A549 (cell line): ENCODE data around the gene DOP1A. TPM values are rescaled to one million over a fixed set of nuclear protein-coding genes. Genes with fewer than 3 reads are reported as not detected.
A peak's percentile ranks its signal among the peaks of the same experiment; 100 is the strongest.

Experiments
- ATAC-seq, 2 experiments: fragments of 200-7000 bp in 1 of 2; fragments of >200 bp in 1 of 2; cut with Nextera tagmentation in 1 of 2; cut with Tn5 transposase in 1 of 2; 3 replicates each; pipeline versions ENCODE4 v1.8.0 to v1.9.1; 2018 to 2020; ENCODE audit warnings: mild to moderate bottlenecking in 1 of 2, moderate library complexity in 1 of 2
- CTCF ChIA-PET: fragments of 300-600 bp; sonication (Branson Sonifier 250); formaldehyde crosslinking; extraction: SDS; loops from one replicate; lab custom pipeline; 2021; ENCODE audit warnings: antibody characterized with exemption, inconsistent platforms; lab: Yijun Ruan, JAX
- POLR2A ChIA-PET: fragments of 350-600 bp; formaldehyde crosslinking; extraction: SDS; loops from one replicate; lab custom pipeline; 2021; ENCODE audit warnings: antibody characterized with exemption, inconsistent platforms; lab: Yijun Ruan, JAX
- DNase-seq, 2 experiments: peaks; one replicate each; pipeline versions ENCODE4 v3.0.0 to v3.0.0-alpha.2; 2011 to 2016; ENCODE audit warnings: low read depth in 1 of 2, low spot score in 1 of 2
- FAIRE-seq: peaks from 2 replicates; lab custom pipeline; 2011; peaks lifted over from hg19 to GRCh38; lab: Jason Lieb, UNC
- H3K27ac ChIP-seq, 2 experiments: fragments of >200 bp; sonication (Bioruptor Twin); formaldehyde crosslinking; 3 replicates each; pipeline ENCODE4 v1.5.1; 2016 to 2017
- H3K4me1 ChIP-seq: fragments of >200 bp; sonication (Bioruptor Twin); formaldehyde crosslinking; 3 replicates; pipeline ENCODE4 v1.6.1; 2016
- H3K4me2 ChIP-seq: fragments of >200 bp; sonication (Bioruptor Twin); formaldehyde crosslinking; 3 replicates; pipeline ENCODE4 v1.6.1; 2016
- H3K4me3 ChIP-seq: fragments of >200 bp; sonication (Bioruptor Twin); formaldehyde crosslinking; 3 replicates; pipeline ENCODE4 v1.5.1; 2016
- H3K9me3 ChIP-seq: fragments of >200 bp; sonication (Bioruptor Twin); formaldehyde crosslinking; 3 replicates; pipeline ENCODE4 v1.6.1; 2016
- CTCF ChIP-seq: fragments of >200 bp; sonication (Bioruptor Twin); formaldehyde crosslinking; IDR thresholded peaks from 3 replicates; pipeline ENCODE4 v1.5.1; 2016
- EHMT2 ChIP-seq: fragments of 200-600 bp; sonication (generic); IDR thresholded peaks from 2 replicates; pipeline ENCODE4 v1.6.1; 2016; ENCODE audit warnings: antibody characterized with exemption, low read depth, mild to moderate bottlenecking, moderate library complexity
- FOSB ChIP-seq: fragments of 250-450 bp; sonication (Bioruptor Pico); IDR thresholded peaks from 2 replicates; pipeline ENCODE4 v1.5.0; 2020; ENCODE audit warnings: mild to moderate bottlenecking, moderate library complexity
- GATA3 ChIP-seq: IDR thresholded peaks from 2 replicates; pipeline ENCODE4 v1.6.1; 2012; ENCODE audit warnings: borderline replicate concordance
- HOXB13 ChIP-seq: fragments of 250-450 bp; sonication (Bioruptor Pico); IDR thresholded peaks from 2 replicates; pipeline ENCODE4 v1.5.0; 2020; ENCODE audit warnings: low read depth, mild to moderate bottlenecking, moderate library complexity
- HOXB5 ChIP-seq: fragments of 250-450 bp; sonication (Bioruptor Pico); IDR thresholded peaks from 2 replicates; pipeline ENCODE4 v1.5.0; 2020; ENCODE audit warnings: mild to moderate bottlenecking, moderate library complexity
- JUNB ChIP-seq: fragments of >200 bp; sonication (Bioruptor Twin); formaldehyde crosslinking; IDR thresholded peaks from 2 replicates; pipeline ENCODE4 v1.6.1; 2016
- KDM1A ChIP-seq: fragments of 200-600 bp; sonication (generic); IDR thresholded peaks from 2 replicates; pipeline ENCODE4 v1.6.1; 2016; ENCODE audit warnings: low read depth, mild to moderate bottlenecking
- MAFK ChIP-seq: fragments of 450-650 bp; IDR thresholded peaks from 2 replicates; pipeline ENCODE4 v1.6.1; 2014; ENCODE audit not compliant: partially characterized antibody
- MAX ChIP-seq: IDR thresholded peaks from 2 replicates; pipeline ENCODE4 v1.6.1; 2012
- MYC ChIP-seq: IDR thresholded peaks from 2 replicates; pipeline ENCODE4 v1.6.1; 2012; ENCODE audit warnings: mild to moderate bottlenecking, inconsistent platforms, low read length, improper control_type of control experiment, borderline replicate concordance
- NFE2L2 ChIP-seq: fragments of 150-350 bp; conservative IDR thresholded peaks from 2 replicates; pipeline ENCODE4 v1.6.1; 2014; ENCODE audit warnings: low read length
- NPAS2 ChIP-seq: fragments of 250-450 bp; sonication (Bioruptor Pico); IDR thresholded peaks from 2 replicates; pipeline ENCODE4 v1.8.0; 2022; ENCODE audit warnings: mild to moderate bottlenecking, moderate library complexity, borderline replicate concordance
- PHF8 ChIP-seq: fragments of 200-600 bp; sonication (generic); IDR thresholded peaks from 2 replicates; pipeline ENCODE4 v1.6.1; 2016; ENCODE audit warnings: low read depth, mild to moderate bottlenecking, antibody characterized with exemption, moderate library complexity, borderline replicate concordance
- POLR2AphosphoS2 ChIP-seq: conservative IDR thresholded peaks from 2 replicates; pipeline ENCODE4 v1.6.1; 2012; ENCODE audit warnings: low read length, improper control_type of control experiment, inconsistent platforms
- RAD21 ChIP-seq, 2 experiments: fragments of >200 bp in 1 of 2; sonication (Bioruptor Twin) in 1 of 2; formaldehyde crosslinking in 1 of 2; IDR thresholded peaks in 1 of 2; conservative IDR thresholded peaks in 1 of 2; 2 replicates in 1 of 2; 3 replicates in 1 of 2; pipeline ENCODE4 v1.6.1; 2012 to 2018; ENCODE audit warnings: inconsistent platforms in 1 of 2
- SREBF2 ChIP-seq: fragments of 450-650 bp; IDR thresholded peaks from 2 replicates; pipeline ENCODE4 v1.6.1; 2014; ENCODE audit warnings: mild to moderate bottlenecking, moderate library complexity
- ZC3H11A ChIP-seq: fragments of 450-650 bp; IDR thresholded peaks from 2 replicates; pipeline ENCODE4 v1.6.1; 2014; ENCODE audit warnings: antibody characterized with exemption, mild to moderate bottlenecking
- ZSCAN20 ChIP-seq: fragments of 250-450 bp; sonication (Bioruptor Pico); IDR thresholded peaks from 2 replicates; pipeline ENCODE4 v1.8.0; 2022; ENCODE audit warnings: mild to moderate bottlenecking, moderate library complexity
- WGBS: methylation state at CpG from one replicate; pipeline ENCODE4 v1.1.6; 2017; ENCODE audit errors: missing lambda C conversion rate; 5-methylcytosine and 5-hydroxymethylcytosine counted together
- polyA plus RNA-seq, 4 experiments: library from polyadenylated mRNA; depleted of rRNA in 3 of 4; stranded (reverse); fragments of >200 nt; fragmentation: RNase III in 1 of 4; extraction: RNeasy Plus Mini Kit Qiagen cat#74134 plus additional on column Dnase treatment in 1 of 4; gene quantifications; 2 replicates in 3 of 4; 3 replicates in 1 of 4; pipeline ENCODE4 v1.2.3, GENCODE V29; 2011 to 2017
- TF ChIP-seq, protein P1 (sequence below): fragments of >200 bp; sonication (Bioruptor Twin); formaldehyde crosslinking; IDR thresholded peaks from 2 replicates; pipeline ENCODE4 v1.6.1; 2016
- TF ChIP-seq, protein P2 (sequence below): IDR thresholded peaks from 2 replicates; pipeline ENCODE4 v1.6.1; 2012
- TF ChIP-seq, protein P3 (sequence below): fragments of 250-450 bp; sonication (Bioruptor Pico); IDR thresholded peaks from 2 replicates; pipeline ENCODE4 v1.5.0; 2020; ENCODE audit warnings: low read depth, mild to moderate bottlenecking, moderate library complexity

DOP1A gene
- polyA plus RNA-seq, 2 of the 4 experiments (the other 2 are of a cell fraction): 2.2 to 5.9 TPM

GRCh38 chr6:83193747-83194566, 126.5 kb downstream of the DOP1A start:
- H3K4me3 ChIP-seq: peak overlapping the region; percentile 90
- POLR2A ChIA-PET: interaction anchor here (0.6 to 1.0 kb wide), 2 partner anchors 10 to 25 kb away, joined by 3 read pairs; no protein-coding TSS in a partner anchor
- ATAC-seq: peak; percentile 65 to 82
- no peak for FAIRE-seq
- TF ChIP-seq ZC3H11A (no peak), MAX (no peak), NFE2L2 (no peak), HOXB5 (no peak), JUNB (no peak), KDM1A (no peak), FOSB (CRISPR knock-in tag) (no peak), RAD21 (conservative IDR thresholded peaks at IDR 0.05 in 1 of 2, IDR thresholded peaks at IDR 0.05 in 1 of 2) (no peak), CTCF (no peak), MAFK (no peak), MYC (no peak), NPAS2 (CRISPR knock-in tag) (no peak), HOXB13 (CRISPR knock-in tag) (no peak)
- TF ChIP-seq, protein P1, sequence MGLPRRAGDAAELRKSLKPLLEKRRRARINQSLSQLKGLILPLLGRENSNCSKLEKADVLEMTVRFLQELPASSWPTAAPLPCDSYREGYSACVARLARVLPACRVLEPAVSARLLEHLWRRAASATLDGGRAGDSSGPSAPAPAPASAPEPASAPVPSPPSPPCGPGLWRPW: no peak
- TF ChIP-seq, protein P2, sequence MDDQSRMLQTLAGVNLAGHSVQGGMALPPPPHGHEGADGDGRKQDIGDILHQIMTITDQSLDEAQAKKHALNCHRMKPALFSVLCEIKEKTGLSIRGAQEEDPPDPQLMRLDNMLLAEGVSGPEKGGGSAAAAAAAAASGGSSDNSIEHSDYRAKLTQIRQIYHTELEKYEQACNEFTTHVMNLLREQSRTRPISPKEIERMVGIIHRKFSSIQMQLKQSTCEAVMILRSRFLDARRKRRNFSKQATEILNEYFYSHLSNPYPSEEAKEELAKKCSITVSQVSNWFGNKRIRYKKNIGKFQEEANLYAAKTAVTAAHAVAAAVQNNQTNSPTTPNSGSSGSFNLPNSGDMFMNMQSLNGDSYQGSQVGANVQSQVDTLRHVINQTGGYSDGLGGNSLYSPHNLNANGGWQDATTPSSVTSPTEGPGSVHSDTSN: no peak
- TF ChIP-seq, all 56 proteins: peak for 0
- H3K9me3 ChIP-seq: no peaks in the 10 kb centered on the region
- H3K4me1 ChIP-seq: peaks cover 6% of the 10 kb centered on the region; the same call in 1 of the 3 replicates
- 19% methylated on average over 19 of the region's 44 CpGs for WGBS
- H3K4me2 ChIP-seq: peak overlapping the region; percentile 89
- H3K27ac ChIP-seq: peak overlapping the region; percentile 82 to 95
- peak; percentile 18 to 53 for DNase-seq
- CTCF ChIA-PET: interaction anchor here (1.5 to 2.4 kb wide), 2 partner anchors 21 to 128 kb away, joined by 4 to 9 read pairs; partner anchors contain the start of gene UBE3D

GRCh38 chr6:83198486-83199172, 131.2 kb downstream of the DOP1A start:
- FAIRE-seq: no peak
- H3K4me3 ChIP-seq: no peak overlapping the region

More at GRCh38 chr6:83198486-83199172, 131.2 kb downstream of the DOP1A start:
- no peak for DNase-seq
- no peaks in the 10 kb centered on the region for H3K9me3 ChIP-seq
- peaks cover 3% of the 10 kb centered on the region; the same call in 1 of the 3 replicates for H3K4me1 ChIP-seq
- no peak for ATAC-seq
- no peak overlapping the region for H3K4me2 ChIP-seq
- 85% methylated on average over 4 of the region's 4 CpGs for WGBS
- ChIA-PET POLR2A (no interaction called here), CTCF (interaction anchor here (0.9 to 1.5 kb wide), 7 partner anchors 10 to 133 kb away, joined by 3 read pairs; partner anchors contain the start of genes DOP1A and UBE3D)
- TF ChIP-seq GATA3 (no peak), SREBF2 (no peak), FOSB (CRISPR knock-in tag) (no peak), HOXB13 (CRISPR knock-in tag) (no peak), ZSCAN20 (no peak), ZC3H11A (no peak), MAFK (no peak), PHF8 (no peak), POLR2AphosphoS2 (no peak), EHMT2 (no peak)
- TF ChIP-seq, protein P2: no peak
- TF ChIP-seq, protein P3, sequence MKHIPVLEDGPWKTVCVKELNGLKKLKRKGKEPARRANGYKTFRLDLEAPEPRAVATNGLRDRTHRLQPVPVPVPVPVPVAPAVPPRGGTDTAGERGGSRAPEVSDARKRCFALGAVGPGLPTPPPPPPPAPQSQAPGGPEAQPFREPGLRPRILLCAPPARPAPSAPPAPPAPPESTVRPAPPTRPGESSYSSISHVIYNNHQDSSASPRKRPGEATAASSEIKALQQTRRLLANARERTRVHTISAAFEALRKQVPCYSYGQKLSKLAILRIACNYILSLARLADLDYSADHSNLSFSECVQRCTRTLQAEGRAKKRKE (CRISPR knock-in tag): no peak
- H3K27ac ChIP-seq: no peak overlapping the region
